Chondrocyte (in vitro differentiated cells): ENCODE data around the gene CFAP299. TPM values are rescaled to one million over a fixed set of nuclear protein-coding genes. Genes with fewer than 3 reads are reported as not detected.

ENCODE experiments used
- DNase-seq: peaks from one replicate; pipeline ENCODE4 v3.0.0; 2021; ENCODE audit warnings: mixed read lengths, low spot score
- H3K27ac Mint-ChIP-seq: one replicate; pipeline ENCODE4 v1.8.0; 2021; ENCODE audit warnings: mild to moderate bottlenecking, moderate library complexity, mixed read lengths; ENCODE audit not compliant: unreplicated experiment
- H3K27me3 Mint-ChIP-seq: 2 replicates; pipeline ENCODE4 v1.8.0; 2021; ENCODE audit warnings: low read depth, mixed read lengths
- H3K36me3 Mint-ChIP-seq: 2 replicates; pipeline ENCODE4 v1.8.0; 2021; ENCODE audit warnings: low read depth, mixed read lengths
- H3K4me1 Mint-ChIP-seq: 2 replicates; pipeline ENCODE4 v1.8.0; 2021; ENCODE audit warnings: low read depth, mild to moderate bottlenecking, mixed read lengths
- H3K4me3 Mint-ChIP-seq: one replicate; pipeline ENCODE4 v1.8.0; 2021; ENCODE audit warnings: mild to moderate bottlenecking, moderate library complexity, mixed read lengths; ENCODE audit not compliant: unreplicated experiment
- H3K9me3 Mint-ChIP-seq: 2 replicates; pipeline ENCODE4 v1.8.0; 2021; ENCODE audit warnings: low read depth, mixed read lengths
- CTCF ChIP-seq: fragments of 200-600 bp; sonication (generic); IDR thresholded peaks from 2 replicates; pipeline ENCODE4 v1.5.0; 2021; ENCODE audit warnings: antibody characterized with exemption, mild to moderate bottlenecking, moderate library complexity
- total RNA-seq: library from RNA; stranded (reverse); gene quantifications from 3 replicates; pipeline ENCODE4 v1.2.1, GENCODE V29; 2021

Gene CFAP299
- total RNA-seq, 1 donor from 2014 or later, result 0.52 TPM

- H3K9me3 Mint-ChIP-seq, result no peaks in the 10 kb centered on the region
- H3K4me3 Mint-ChIP-seq, result no peak overlapping the region
- TF ChIP-seq CTCF, result no peak
- H3K27ac Mint-ChIP-seq, result no peak overlapping the region
- H3K36me3 Mint-ChIP-seq, result no peaks in the 10 kb centered on the region
- peaks cover 14% of the 10 kb centered on the region for H3K27me3 Mint-ChIP-seq
- H3K4me1 Mint-ChIP-seq, result no peaks in the 10 kb centered on the region
- no peak for DNase-seq
Observed at GRCh38 chr4:80587871-80588385, 252.4 kb downstream of the CFAP299 start.

- H3K4me1 Mint-ChIP-seq, result no peaks in the 10 kb centered on the region
Observed at GRCh38 chr4:80592950-80593349, 257.4 kb downstream of the CFAP299 start.

GRCh38 chr4:80594701-80595100 lies 259.2 kb downstream of the CFAP299 start:
- Mint-ChIP-seq H3K36me3 (no peaks in the 10 kb centered on the region), H3K27ac (no peak overlapping the region), H3K4me1 (no peaks in the 10 kb centered on the region), H3K4me3 (no peak overlapping the region), H3K27me3 (peaks cover 12% of the 10 kb centered on the region), H3K9me3 (no peaks in the 10 kb centered on the region)
- no peak for TF ChIP-seq CTCF
- no peak for DNase-seq

More at GRCh38 chr4:80592950-80593349, 257.4 kb downstream of the CFAP299 start:
- peaks cover 14% of the 10 kb centered on the region for H3K27me3 Mint-ChIP-seq
- H3K36me3 Mint-ChIP-seq, result no peaks in the 10 kb centered on the region
- no peak for TF ChIP-seq CTCF
- H3K27ac Mint-ChIP-seq, result no peak overlapping the region
- H3K9me3 Mint-ChIP-seq, result no peaks in the 10 kb centered on the region
- H3K4me3 Mint-ChIP-seq, result no peak overlapping the region
- DNase-seq, result no peak

- TF ChIP-seq CTCF, result no peak
- Mint-ChIP-seq H3K4me1 (peaks cover 3% of the 10 kb centered on the region), H3K27me3 (peaks cover 11% of the 10 kb centered on the region), H3K27ac (no peak overlapping the region), H3K4me3 (no peak overlapping the region), H3K9me3 (peaks cover 3% of the 10 kb centered on the region), H3K36me3 (no peaks in the 10 kb centered on the region)
- no peak for DNase-seq
Observed at GRCh38 chr4:80608281-80608980, 272.9 kb downstream of the CFAP299 start.

GRCh38 chr4:80610199-80610598 lies 274.7 kb downstream of the CFAP299 start:
- Mint-ChIP-seq H3K36me3 (no peaks in the 10 kb centered on the region), H3K27ac (no peak overlapping the region), H3K4me3 (no peak overlapping the region), H3K27me3 (peaks cover 13% of the 10 kb centered on the region), H3K9me3 (peaks cover 3% of the 10 kb centered on the region), H3K4me1 (no peaks in the 10 kb centered on the region)
- TF ChIP-seq CTCF, result no peak
- no peak for DNase-seq
